ENCODE results near the gene HNRNPLL.

- TF ChIP-seq, protein P1, sequence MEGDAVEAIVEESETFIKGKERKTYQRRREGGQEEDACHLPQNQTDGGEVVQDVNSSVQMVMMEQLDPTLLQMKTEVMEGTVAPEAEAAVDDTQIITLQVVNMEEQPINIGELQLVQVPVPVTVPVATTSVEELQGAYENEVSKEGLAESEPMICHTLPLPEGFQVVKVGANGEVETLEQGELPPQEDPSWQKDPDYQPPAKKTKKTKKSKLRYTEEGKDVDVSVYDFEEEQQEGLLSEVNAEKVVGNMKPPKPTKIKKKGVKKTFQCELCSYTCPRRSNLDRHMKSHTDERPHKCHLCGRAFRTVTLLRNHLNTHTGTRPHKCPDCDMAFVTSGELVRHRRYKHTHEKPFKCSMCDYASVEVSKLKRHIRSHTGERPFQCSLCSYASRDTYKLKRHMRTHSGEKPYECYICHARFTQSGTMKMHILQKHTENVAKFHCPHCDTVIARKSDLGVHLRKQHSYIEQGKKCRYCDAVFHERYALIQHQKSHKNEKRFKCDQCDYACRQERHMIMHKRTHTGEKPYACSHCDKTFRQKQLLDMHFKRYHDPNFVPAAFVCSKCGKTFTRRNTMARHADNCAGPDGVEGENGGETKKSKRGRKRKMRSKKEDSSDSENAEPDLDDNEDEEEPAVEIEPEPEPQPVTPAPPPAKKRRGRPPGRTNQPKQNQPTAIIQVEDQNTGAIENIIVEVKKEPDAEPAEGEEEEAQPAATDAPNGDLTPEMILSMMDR (IDR thresholded peaks at IDR 0.05) = no peak
- no peak for TF ChIP-seq POLR2A (IDR thresholded peaks at IDR 0.05)
Observed at GRCh38 chr2:38613849-38614213, 11.1 kb upstream of the HNRNPLL start.

Measured in esophagus squamous epithelium (tissue), 4 donors.